Mesenchymal stem cell (in vitro differentiated cells and primary cell): ENCODE data around the gene KRTAP10-12.

Experiments
- DNase-seq: peaks from one replicate; pipeline ENCODE4 v3.0.0-alpha.2; 2013
- H2AFZ ChIP-seq: one replicate; pipeline ENCODE4 v1.6.1; 2013; ENCODE audit warnings: low read depth, mild to moderate bottlenecking, control low read depth, inconsistent platforms, low read length, moderate library complexity
- H2AK5ac ChIP-seq: 2 replicates; pipeline ENCODE4 v1.6.1; 2013; ENCODE audit warnings: low read length, moderate library complexity, mild to moderate bottlenecking, inconsistent platforms; ENCODE audit not compliant: severe bottlenecking
- H2BK120ac ChIP-seq: one replicate; pipeline ENCODE4 v1.6.1; 2013; ENCODE audit warnings: low read depth, mild to moderate bottlenecking, inconsistent platforms, low read length, moderate library complexity
- H2BK12ac ChIP-seq, 2 experiments: one replicate each; pipeline ENCODE4 v1.6.1; 2013; ENCODE audit warnings: inconsistent platforms in 2 of 2, low read length in 2 of 2, mild to moderate bottlenecking in 2 of 2, moderate library complexity in 2 of 2, control low read depth in 1 of 2
- H2BK15ac ChIP-seq: one replicate; pipeline ENCODE4 v1.6.1; 2013; ENCODE audit warnings: mild to moderate bottlenecking, low read depth, inconsistent platforms; ENCODE audit not compliant: poor library complexity, severe bottlenecking
- H2BK5ac ChIP-seq: 2 replicates; pipeline ENCODE4 v1.6.1; 2013; ENCODE audit warnings: low read depth, mild to moderate bottlenecking, low read length, control low read depth, inconsistent platforms; ENCODE audit not compliant: poor library complexity, severe bottlenecking
- H3K14ac ChIP-seq, 2 experiments: one replicate each; pipeline ENCODE4 v1.6.1; 2013; ENCODE audit warnings: inconsistent platforms in 2 of 2, low read length in 2 of 2, control low read depth in 1 of 2, mild to moderate bottlenecking in 1 of 2, moderate library complexity in 1 of 2
- H3K18ac ChIP-seq, 2 experiments: one replicate each; pipeline ENCODE4 v1.6.1; 2013; ENCODE audit warnings: inconsistent platforms in 2 of 2, low read length in 2 of 2, control low read depth in 1 of 2, low read depth in 1 of 2, mild to moderate bottlenecking in 1 of 2
- H3K23ac ChIP-seq, 2 experiments: one replicate each; pipeline ENCODE4 v1.6.1; 2013; ENCODE audit warnings: inconsistent platforms in 2 of 2, low read length in 2 of 2, mild to moderate bottlenecking in 2 of 2, moderate library complexity in 2 of 2, control low read depth in 1 of 2
- H3K27ac ChIP-seq: 2 replicates; pipeline ENCODE4 v1.5.1; 2013; ENCODE audit warnings: mild to moderate bottlenecking, moderate library complexity, low read length, control low read depth, inconsistent platforms; ENCODE audit not compliant: poor library complexity, severe bottlenecking
- H3K27me3 ChIP-seq, 2 experiments: 2 replicates each; pipeline versions ENCODE4 v1.6.1 to v1.7.0; 2013; ENCODE audit warnings: low read length in 2 of 2, mild to moderate bottlenecking in 2 of 2, moderate library complexity in 2 of 2, control low read depth in 1 of 2, inconsistent platforms in 1 of 2; ENCODE audit not compliant: control insufficient read depth in 1 of 2, insufficient read depth in 1 of 2
- H3K36me3 ChIP-seq, 2 experiments: 2 replicates each; pipeline versions ENCODE4 v1.6.1 to v1.7.0; 2013; ENCODE audit warnings: low read length in 2 of 2, control low read depth in 1 of 2, inconsistent platforms in 1 of 2, low read depth in 1 of 2, mild to moderate bottlenecking in 1 of 2; ENCODE audit not compliant: insufficient read depth in 2 of 2, control insufficient read depth in 1 of 2
- H3K4ac ChIP-seq, 2 experiments: one replicate each; pipeline ENCODE4 v1.6.1; 2013; ENCODE audit warnings: inconsistent platforms in 2 of 2, low read length in 2 of 2, mild to moderate bottlenecking in 2 of 2, moderate library complexity in 2 of 2, control low read depth in 1 of 2, low read depth in 1 of 2
- H3K4me1 ChIP-seq: 2 replicates; pipeline ENCODE4 v1.6.1; 2013; ENCODE audit warnings: low read depth, low read length, control low read depth; ENCODE audit not compliant: control insufficient read depth, insufficient read depth
- H3K4me2 ChIP-seq: 2 replicates; pipeline ENCODE4 v1.6.1; 2013; ENCODE audit warnings: low read length, mild to moderate bottlenecking, inconsistent platforms; ENCODE audit not compliant: poor library complexity, severe bottlenecking
- H3K4me3 ChIP-seq, 2 experiments: 2 replicates each; pipeline versions ENCODE4 v1.5.1 to v1.7.0; 2013; ENCODE audit warnings: low read length in 2 of 2, mild to moderate bottlenecking in 2 of 2, control low read depth in 1 of 2, low read depth in 1 of 2; ENCODE audit not compliant: insufficient read depth in 1 of 2
- H3K79me1 ChIP-seq: replicated peaks from 2 replicates; pipeline ENCODE4 v1.6.1; 2013; ENCODE audit warnings: mild to moderate bottlenecking, control low read depth, low read length, inconsistent platforms; ENCODE audit not compliant: poor library complexity, severe bottlenecking
- H3K9ac ChIP-seq: 2 replicates; pipeline ENCODE4 v1.7.0; 2013; ENCODE audit warnings: mild to moderate bottlenecking, low read length, moderate library complexity
- H3K9me3 ChIP-seq: 2 replicates; pipeline ENCODE4 v1.7.0; 2013; ENCODE audit warnings: mild to moderate bottlenecking, low read length; ENCODE audit not compliant: control insufficient read depth
- H4K8ac ChIP-seq: one replicate; pipeline ENCODE4 v1.6.1; 2013; ENCODE audit warnings: inconsistent platforms, mild to moderate bottlenecking, low read length, moderate library complexity
- H4K91ac ChIP-seq: one replicate; pipeline ENCODE4 v1.6.1; 2013; ENCODE audit warnings: mild to moderate bottlenecking, low read length, inconsistent platforms
- WGBS: methylation state at CpG from one replicate; pipeline ENCODE4 v1.1.7; 2013; ENCODE audit warnings: mixed read lengths; 5-methylcytosine and 5-hydroxymethylcytosine counted together

Gene KRTAP10-12

GRCh38 chr21:44703731-44704635, 7.0 kb downstream of the KRTAP10-12 start:
- H3K18ac ChIP-seq: no peak overlapping the region
- H2AFZ ChIP-seq: no peak overlapping the region
- H3K23ac ChIP-seq: no peak overlapping the region
- DNase-seq: no peak
- peaks cover 83 to 89% of the 10 kb centered on the region in 2 experiments for H3K27me3 ChIP-seq
- no peak overlapping the region for H3K9ac ChIP-seq
- no peak overlapping the region for H2BK15ac ChIP-seq
- no peak overlapping the region for H2BK12ac ChIP-seq
- H3K36me3 ChIP-seq: peaks cover 0 to 6% of the 10 kb centered on the region in 2 experiments
- H3K27ac ChIP-seq: no peak overlapping the region
- H4K91ac ChIP-seq: no peak overlapping the region
- no peak overlapping the region for H3K4me2 ChIP-seq
- no peak overlapping the region for H2BK5ac ChIP-seq
- no peak overlapping the region for H2BK120ac ChIP-seq
- no peak overlapping the region for H3K4ac ChIP-seq
- peaks cover 8% of the 10 kb centered on the region for H3K4me1 ChIP-seq
- H2AK5ac ChIP-seq: no peak overlapping the region
- H4K8ac ChIP-seq: no peak overlapping the region
- H3K4me3 ChIP-seq: no peak overlapping the region
- no peak overlapping the region for H3K14ac ChIP-seq
- no peaks in the 10 kb centered on the region for H3K9me3 ChIP-seq
- no peaks in the 10 kb centered on the region for H3K79me1 ChIP-seq
- 30% methylated on average over 12 of the region's 13 CpGs for WGBS

DNA sequence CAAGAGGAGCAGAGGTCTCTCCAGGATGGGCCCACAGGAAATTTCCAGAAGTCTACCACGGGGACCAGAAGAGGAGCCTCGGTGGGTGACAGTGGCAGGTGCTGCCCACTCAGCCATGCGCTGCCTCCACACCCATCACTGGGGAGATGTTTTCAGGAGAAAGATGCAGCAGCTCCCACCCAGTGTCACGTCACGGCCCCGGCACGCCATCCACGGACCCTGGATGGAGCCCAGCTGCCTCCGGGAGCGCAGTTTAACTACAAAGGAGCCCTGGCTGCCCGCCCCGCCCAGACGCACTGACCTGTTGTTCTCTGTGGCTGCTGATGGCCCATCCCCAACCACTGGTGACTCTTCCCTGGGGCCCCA, 7.6 kb downstream of the KRTAP10-12 start:
- Histone ChIP-seq H3K4me1 (peaks cover 13% of the 10 kb centered on the region), H2AK5ac (no peak overlapping the region), H2BK15ac (no peak overlapping the region), H2BK12ac (no peak overlapping the region), H3K36me3 (peaks cover 0 to 6% of the 10 kb centered on the region in 2 experiments), H2BK120ac (no peak overlapping the region), H3K27me3 (peaks cover 85 to 91% of the 10 kb centered on the region in 2 experiments), H3K23ac (no peak overlapping the region), H3K14ac (no peak overlapping the region), H3K4me2 (no peak overlapping the region), H3K9ac (no peak overlapping the region), H4K91ac (no peak overlapping the region), H3K4me3 (no peak overlapping the region), H3K18ac (no peak overlapping the region), H2BK5ac (no peak overlapping the region), H2AFZ (no peak overlapping the region), H4K8ac (peak overlapping the region; percentile 22), H3K9me3 (no peaks in the 10 kb centered on the region), H3K27ac (no peak overlapping the region), H3K79me1 (no peaks in the 10 kb centered on the region), H3K4ac (no peak overlapping the region)
- no peak for DNase-seq
- 18% methylated on average over 13 of the region's 13 CpGs for WGBS

- no peak overlapping the region for H3K27ac ChIP-seq
- H3K9ac ChIP-seq: no peak overlapping the region
- H4K91ac ChIP-seq: no peak overlapping the region
- H3K14ac ChIP-seq: no peak overlapping the region
- WGBS: 4% methylated on average over 50 of the region's 54 CpGs
- no peak overlapping the region for H2AK5ac ChIP-seq
- H3K18ac ChIP-seq: no peak overlapping the region
- no peaks in the 10 kb centered on the region for H3K79me1 ChIP-seq
- no peak overlapping the region for H2BK15ac ChIP-seq
- H3K23ac ChIP-seq: no peak overlapping the region
- H3K36me3 ChIP-seq: peaks cover 0 to 6% of the 10 kb centered on the region in 2 experiments
- peaks cover 18% of the 10 kb centered on the region for H3K4me1 ChIP-seq
- H3K4me2 ChIP-seq: no peak overlapping the region
- no peaks in the 10 kb centered on the region for H3K9me3 ChIP-seq
- no peak for DNase-seq
- H3K4me3 ChIP-seq: no peak overlapping the region
- no peak overlapping the region for H2BK5ac ChIP-seq
- no peak overlapping the region for H2BK12ac ChIP-seq
- H3K4ac ChIP-seq: no peak overlapping the region
- H2BK120ac ChIP-seq: no peak overlapping the region
- H4K8ac ChIP-seq: no peak overlapping the region
- peaks cover 85 to 91% of the 10 kb centered on the region in 2 experiments for H3K27me3 ChIP-seq
- H2AFZ ChIP-seq: no peak overlapping the region
Measured at GRCh38 chr21:44706026-44706705, 9.2 kb downstream of the KRTAP10-12 start.
